HG03097 (cell line): ENCODE measurements around the gene ATP2C1.

Experiments used
- ATAC-seq: cut with Tn5 transposase; IDR thresholded peaks from one replicate; pipeline ENCODE4 v1.9.1; 2021; ENCODE audit not compliant: unreplicated experiment, low FRiP score

Gene ATP2C1

GRCh38 chr3:130933801-130934345 is 40.0 kb downstream of the ATP2C1 start:
- no peak for ATAC-seq

- ATAC-seq, result no peak
Observed at GRCh38 chr3:130934442-130935089, 40.7 kb downstream of the ATP2C1 start.

- no peak for ATAC-seq
Observed at GRCh38 chr3:130935761-130936492, 42.0 kb downstream of the ATP2C1 start.

GRCh38 chr3:130939753-130940152 is 45.9 kb downstream of the ATP2C1 start:
- ATAC-seq, result no peak

- no peak for ATAC-seq
Observed at GRCh38 chr3:130941793-130942192, 47.9 kb downstream of the ATP2C1 start.

GRCh38 chr3:130946882-130947281 is 53.0 kb downstream of the ATP2C1 start:
- ATAC-seq, result no peak

- ATAC-seq, result no peak
Observed at GRCh38 chr3:130948001-130948773, 54.3 kb downstream of the ATP2C1 start.

GRCh38 chr3:130948929-130949328 is 55.0 kb downstream of the ATP2C1 start:
- ATAC-seq, result no peak

- ATAC-seq, result peak; percentile 70
Observed at GRCh38 chr3:130950124-130950523, 56.2 kb downstream of the ATP2C1 start.

GRCh38 chr3:130950641-130951040 is 56.8 kb downstream of the ATP2C1 start:
- no peak for ATAC-seq

- no peak for ATAC-seq
Observed at GRCh38 chr3:130955481-130955880, 61.6 kb downstream of the ATP2C1 start.

- ATAC-seq, result no peak
Observed at GRCh38 chr3:130956281-130956680, 62.4 kb downstream of the ATP2C1 start.

GRCh38 chr3:130956721-130957120 is 62.8 kb downstream of the ATP2C1 start:
- ATAC-seq, result no peak

- ATAC-seq, result no peak
Observed at GRCh38 chr3:130960139-130960795, 66.4 kb downstream of the ATP2C1 start.

- ATAC-seq, result no peak
Observed at GRCh38 chr3:130961458-130961857, 67.6 kb downstream of the ATP2C1 start.

GRCh38 chr3:130963444-130963843 is 69.6 kb downstream of the ATP2C1 start:
- no peak for ATAC-seq

- ATAC-seq, result no peak
Observed at GRCh38 chr3:130963878-130964277, 70.0 kb downstream of the ATP2C1 start.

GRCh38 chr3:130967281-130967680 is 73.4 kb downstream of the ATP2C1 start:
- ATAC-seq, result no peak

- no peak for ATAC-seq
Observed at GRCh38 chr3:130968221-130968620, 74.3 kb downstream of the ATP2C1 start.

- no peak for ATAC-seq
Observed at GRCh38 chr3:130969621-130970020, 75.7 kb downstream of the ATP2C1 start.

- ATAC-seq, result no peak
Observed at GRCh38 chr3:130971208-130971607, 77.3 kb downstream of the ATP2C1 start.
